ENCODE measurements around the gene SLC8A2. TPM values are rescaled to one million over a fixed set of nuclear protein-coding genes. Genes with fewer than 3 reads are reported as not detected.

Gene SLC8A2
- total and polyA plus RNA-seq, 2 experiments from 2014 or later = 0.86 to 10.0 TPM

DNA sequence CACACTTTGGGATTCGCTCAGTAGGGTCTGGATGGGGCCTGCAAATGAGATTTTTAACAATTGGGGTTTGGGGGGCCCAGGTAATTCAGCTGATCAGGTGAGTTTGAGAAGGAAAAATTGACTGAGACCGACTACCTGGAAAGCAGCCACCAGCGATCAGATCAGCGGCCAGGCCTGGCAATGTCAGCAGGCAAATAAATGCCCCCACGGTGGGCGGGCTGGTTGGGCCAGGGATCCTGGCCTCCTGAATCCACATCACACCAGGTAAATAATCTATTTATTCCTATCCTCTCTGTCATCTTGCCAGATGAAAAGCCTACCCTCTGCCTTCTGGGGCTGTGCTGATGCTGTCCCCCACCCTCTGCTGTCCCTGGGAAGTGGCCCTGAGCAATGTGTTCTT is 33.8 kb upstream of the SLC8A2 start:
- Histone ChIP-seq H3K27me3 (ENCODE audit: insufficient read depth) (no peaks in the 10 kb centered on the region), H3K27ac (ENCODE audit: low read depth) (no peak overlapping the region), H3K36me3 (ENCODE audit: insufficient read depth) (no peaks in the 10 kb centered on the region), H3K4me2 (no peak overlapping the region), H3F3A (replicated peaks; ENCODE audit: low read depth) (0 out of 2 replicates have a peak, but pooled peaks cover under 1% of the 10 kb centered on the region), H2AFZ (no peak overlapping the region), H4K20me1 (replicated peaks; ENCODE audit: insufficient read depth) (peaks cover 8% of the 10 kb centered on the region), H3K4me1 (ENCODE audit: insufficient read depth) (peaks cover 4% of the 10 kb centered on the region; the same call in 1 of the 2 replicates), H3K4me3 (no peak overlapping the region), H3K79me2 (replicated peaks; ENCODE audit: insufficient read depth) (peaks cover 42% of the 10 kb centered on the region), H3K9me2 (ENCODE audit: insufficient read depth) (no peaks in the 10 kb centered on the region)
- Mint-ChIP-seq H3K9me3 (no peaks in the 10 kb centered on the region; the same call in 2 of the 3 replicates), H3K4me1 (peaks cover 8% of the 10 kb centered on the region), H3K36me3 (ENCODE audit: low read depth) (peaks cover 6% of the 10 kb centered on the region; the same call in 2 of the 3 replicates), H3K4me3 (no peak overlapping the region), H3K27ac (no peak overlapping the region), H3K27me3 (ENCODE audit: insufficient read depth, low read depth, poor library complexity) (peaks cover 7% of the 10 kb centered on the region)
- ATAC-seq (no peak), DNase-seq (ENCODE audit: low spot score) (no peak)
- TF ChIP-seq, protein P1, sequence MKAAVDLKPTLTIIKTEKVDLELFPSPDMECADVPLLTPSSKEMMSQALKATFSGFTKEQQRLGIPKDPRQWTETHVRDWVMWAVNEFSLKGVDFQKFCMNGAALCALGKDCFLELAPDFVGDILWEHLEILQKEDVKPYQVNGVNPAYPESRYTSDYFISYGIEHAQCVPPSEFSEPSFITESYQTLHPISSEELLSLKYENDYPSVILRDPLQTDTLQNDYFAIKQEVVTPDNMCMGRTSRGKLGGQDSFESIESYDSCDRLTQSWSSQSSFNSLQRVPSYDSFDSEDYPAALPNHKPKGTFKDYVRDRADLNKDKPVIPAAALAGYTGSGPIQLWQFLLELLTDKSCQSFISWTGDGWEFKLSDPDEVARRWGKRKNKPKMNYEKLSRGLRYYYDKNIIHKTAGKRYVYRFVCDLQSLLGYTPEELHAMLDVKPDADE (IDR thresholded peaks at IDR 0.05) = no peak
- TF ChIP-seq REST (IDR thresholded peaks at IDR 0.05; ENCODE audit: unreplicated experiment) (no peak), NANOG (IDR thresholded peaks at IDR 0.05; ENCODE audit: borderline replicate concordance) (no peak), EZH2phosphoT487 (IDR thresholded peaks at IDR 0.05; ENCODE audit: unreplicated experiment) (no peak), POLR2AphosphoS5 (IDR thresholded peaks at IDR 0.05; ENCODE audit: low read depth) (no peak), EZH2 (IDR thresholded peaks at IDR 0.05; ENCODE audit: low read depth, unreplicated experiment) (no peak), STAT1 (IDR thresholded peaks at IDR 0.05; ENCODE audit: unreplicated experiment) (no peak), ZNF114 (CRISPR knock-in tag; IDR thresholded peaks at IDR 0.05) (no peak)
- TF ChIP-seq, protein P2, sequence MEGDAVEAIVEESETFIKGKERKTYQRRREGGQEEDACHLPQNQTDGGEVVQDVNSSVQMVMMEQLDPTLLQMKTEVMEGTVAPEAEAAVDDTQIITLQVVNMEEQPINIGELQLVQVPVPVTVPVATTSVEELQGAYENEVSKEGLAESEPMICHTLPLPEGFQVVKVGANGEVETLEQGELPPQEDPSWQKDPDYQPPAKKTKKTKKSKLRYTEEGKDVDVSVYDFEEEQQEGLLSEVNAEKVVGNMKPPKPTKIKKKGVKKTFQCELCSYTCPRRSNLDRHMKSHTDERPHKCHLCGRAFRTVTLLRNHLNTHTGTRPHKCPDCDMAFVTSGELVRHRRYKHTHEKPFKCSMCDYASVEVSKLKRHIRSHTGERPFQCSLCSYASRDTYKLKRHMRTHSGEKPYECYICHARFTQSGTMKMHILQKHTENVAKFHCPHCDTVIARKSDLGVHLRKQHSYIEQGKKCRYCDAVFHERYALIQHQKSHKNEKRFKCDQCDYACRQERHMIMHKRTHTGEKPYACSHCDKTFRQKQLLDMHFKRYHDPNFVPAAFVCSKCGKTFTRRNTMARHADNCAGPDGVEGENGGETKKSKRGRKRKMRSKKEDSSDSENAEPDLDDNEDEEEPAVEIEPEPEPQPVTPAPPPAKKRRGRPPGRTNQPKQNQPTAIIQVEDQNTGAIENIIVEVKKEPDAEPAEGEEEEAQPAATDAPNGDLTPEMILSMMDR (conservative IDR thresholded peaks at IDR 0.05; ENCODE audit: low read depth in 2 of 2) = no peak

GRCh38 chr19:47503826-47504150 is 32.1 kb upstream of the SLC8A2 start:
- Mint-ChIP-seq H3K4me3 (no peak overlapping the region), H3K27me3 (ENCODE audit: insufficient read depth, low read depth, poor library complexity) (peaks cover 13% of the 10 kb centered on the region), H3K36me3 (ENCODE audit: low read depth) (peaks cover 6% of the 10 kb centered on the region; the same call in 2 of the 3 replicates), H3K4me1 (peaks cover 25% of the 10 kb centered on the region), H3K9me3 (no peaks in the 10 kb centered on the region; the same call in 2 of the 3 replicates), H3K27ac (no peak overlapping the region)
- H4K20me1 ChIP-seq (replicated peaks; ENCODE audit: insufficient read depth) = peaks cover 6% of the 10 kb centered on the region
- TF ChIP-seq EZH2phosphoT487 (IDR thresholded peaks at IDR 0.05; ENCODE audit: unreplicated experiment) = no peak
- TF ChIP-seq NANOG (IDR thresholded peaks at IDR 0.05; ENCODE audit: borderline replicate concordance) = no peak
- TF ChIP-seq, protein P1 (IDR thresholded peaks at IDR 0.05) = no peak
- TF ChIP-seq ZNF114 (CRISPR knock-in tag; IDR thresholded peaks at IDR 0.05) = no peak
- peaks cover 30% of the 10 kb centered on the region for H3K79me2 ChIP-seq (replicated peaks; ENCODE audit: insufficient read depth)
- no peak overlapping the region for H2AFZ ChIP-seq
- 0 out of 2 replicates have a peak, but pooled peaks cover 3% of the 10 kb centered on the region for H3F3A ChIP-seq (replicated peaks; ENCODE audit: low read depth)
- no peaks in the 10 kb centered on the region for H3K27me3 ChIP-seq (ENCODE audit: insufficient read depth)
- H3K4me1 ChIP-seq (ENCODE audit: insufficient read depth) = peaks cover 14% of the 10 kb centered on the region
- no peaks in the 10 kb centered on the region for H3K36me3 ChIP-seq (ENCODE audit: insufficient read depth)
- no peak overlapping the region for H3K4me3 ChIP-seq
- H3K9me2 ChIP-seq (ENCODE audit: insufficient read depth) = no peaks in the 10 kb centered on the region
- DNase-seq (ENCODE audit: low spot score) (no peak), ATAC-seq (no peak)
- H3K4me2 ChIP-seq = no peak overlapping the region
- H3K27ac ChIP-seq (ENCODE audit: low read depth) = no peak overlapping the region
